ENCODE results near the gene CDHR1. TPM values are rescaled to one million over a fixed set of nuclear protein-coding genes. Genes with fewer than 3 reads are reported as not detected.
A peak's percentile ranks its signal among the peaks of the same experiment; 100 is the strongest.

Gene CDHR1
- total RNA-seq, 4 donors from 2014 or later, result 0.16 to 0.24 TPM; not detected in 2

GRCh38 chr10:84156768-84157167 lies 37.6 kb upstream of the CDHR1 start:
- DNase-seq (ENCODE audit: low spot score) (no peak), ATAC-seq (ENCODE audit: low FRiP score) (no peak)
- no peak for TF ChIP-seq CTCF (IDR thresholded peaks at IDR 0.05)

- ATAC-seq (ENCODE audit: low FRiP score) (no peak), DNase-seq (ENCODE audit: low spot score) (no peak)
- TF ChIP-seq CTCF (IDR thresholded peaks at IDR 0.05), result no peak
Measured at GRCh38 chr10:84158061-84158460, 36.3 kb upstream of the CDHR1 start.

DNA sequence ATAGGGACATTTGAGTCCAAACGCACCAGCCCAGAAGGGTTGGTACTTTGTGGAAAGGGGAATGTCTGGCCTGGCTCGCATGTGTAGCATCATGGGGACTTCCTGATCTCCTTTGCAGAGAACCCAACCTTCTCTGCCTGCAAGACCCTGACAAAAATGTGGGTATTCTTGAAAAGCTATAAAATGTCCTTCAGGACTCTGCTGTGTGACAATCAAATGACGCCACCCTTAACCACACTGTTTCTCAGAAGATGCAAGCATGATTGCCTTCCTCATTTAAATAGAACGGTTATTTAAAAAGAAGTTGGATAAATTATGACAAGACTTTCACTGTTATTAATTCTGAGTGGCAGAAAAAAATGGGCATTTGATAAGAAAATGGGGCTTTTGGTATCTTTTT lies 35.8 kb upstream of the CDHR1 start:
- no peak for TF ChIP-seq CTCF (IDR thresholded peaks at IDR 0.05)
- DNase-seq (ENCODE audit: low spot score), result no peak
- ATAC-seq (ENCODE audit: low FRiP score), result no peak

GRCh38 chr10:84159076-84159685 lies 35.2 kb upstream of the CDHR1 start:
- no peak for TF ChIP-seq CTCF (IDR thresholded peaks at IDR 0.05)
- ATAC-seq (ENCODE audit: low FRiP score) (peak; percentile 35), DNase-seq (ENCODE audit: low spot score) (no peak)

GRCh38 chr10:84160663-84161362 lies 33.5 kb upstream of the CDHR1 start:
- DNase-seq (ENCODE audit: low spot score), result no peak
- TF ChIP-seq CTCF (IDR thresholded peaks at IDR 0.05), result no peak
- no peak for ATAC-seq (ENCODE audit: low FRiP score)

GRCh38 chr10:84163996-84164395 lies 30.3 kb upstream of the CDHR1 start:
- TF ChIP-seq CTCF (IDR thresholded peaks at IDR 0.05), result no peak
- ATAC-seq (ENCODE audit: low FRiP score), result no peak
- no peak for DNase-seq (ENCODE audit: low spot score)

- DNase-seq (ENCODE audit: low spot score) (no peak), ATAC-seq (ENCODE audit: low FRiP score) (no peak)
- TF ChIP-seq CTCF (IDR thresholded peaks at IDR 0.05), result no peak
Measured at GRCh38 chr10:84164442-84164841, 29.9 kb upstream of the CDHR1 start.

Measured in omental fat pad (tissue), 4 donors.